Measurements from ENCODE around the gene PKP2.

The PKP2 gene

GRCh38 chr12:32921397-32921796, 24.8 kb upstream of the PKP2 start:
- Histone ChIP-seq H3K4me3 (ENCODE audit: low read length) (no peak overlapping the region), H3K36me3 (ENCODE audit: control insufficient read depth, low read length) (no peaks in the 10 kb centered on the region), H3F3A (ENCODE audit: control insufficient read depth, insufficient read depth) (no peaks in the 10 kb centered on the region), H3K4me2 (ENCODE audit: low read length) (no peak overlapping the region), H3K9me2 (replicated peaks; ENCODE audit: control insufficient read depth, low read length) (no peaks in the 10 kb centered on the region), H3K4me1 (ENCODE audit: control insufficient read depth, low read length) (no peaks in the 10 kb centered on the region), H4K20me1 (ENCODE audit: control insufficient read depth, insufficient read depth, low read depth, low read length) (no peaks in the 10 kb centered on the region), H3K27me3 (ENCODE audit: control insufficient read depth, low read length) (no peaks in the 10 kb centered on the region), H3K79me2 (ENCODE audit: control insufficient read depth, low read length) (no peaks in the 10 kb centered on the region), H3K9me3 (ENCODE audit: control insufficient read depth, insufficient read depth, low read length) (no peaks in the 10 kb centered on the region), H3K27ac (ENCODE audit: low read depth, low read length) (no peak overlapping the region)
- TF ChIP-seq CTCF (IDR thresholded peaks at IDR 0.05; ENCODE audit: low read depth, low read length, poor library complexity, severe bottlenecking) (no peak), EZH2phosphoT487 (IDR thresholded peaks at IDR 0.05; ENCODE audit: borderline replicate concordance, low read length) (no peak)

DNA sequence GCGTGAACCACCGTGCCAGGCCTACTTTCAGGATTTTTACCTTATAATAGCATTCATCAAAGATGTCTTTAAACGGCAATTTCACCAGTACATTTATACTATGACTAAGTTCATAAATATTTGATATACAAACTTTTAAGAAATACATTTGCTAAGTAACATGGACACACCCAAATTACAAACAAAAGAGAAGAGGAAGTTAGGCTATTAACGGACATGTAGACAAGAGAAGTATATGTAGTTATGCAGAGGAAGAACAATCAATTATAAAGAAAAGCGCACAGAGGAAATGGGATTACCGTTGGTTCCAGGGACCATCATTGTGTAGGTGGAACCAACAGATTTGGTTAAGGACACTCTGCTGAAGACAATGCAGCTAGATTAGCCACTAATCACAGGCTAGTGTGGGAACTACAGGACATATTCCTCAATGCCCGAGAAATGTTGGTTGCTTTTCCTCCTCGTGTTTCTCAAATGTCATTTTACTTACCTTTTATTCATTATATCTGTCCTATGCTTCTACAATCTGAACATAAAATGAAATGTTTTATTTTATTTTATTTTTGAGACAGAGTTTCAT, 24.0 kb upstream of the PKP2 start:
- Histone ChIP-seq H3K4me3 (ENCODE audit: low read length) (no peak overlapping the region), H3K9me3 (ENCODE audit: control insufficient read depth, insufficient read depth, low read length) (no peaks in the 10 kb centered on the region), H3K4me2 (ENCODE audit: low read length) (no peak overlapping the region), H3K9me2 (replicated peaks; ENCODE audit: control insufficient read depth, low read length) (no peaks in the 10 kb centered on the region), H3K27ac (ENCODE audit: low read depth, low read length) (no peak overlapping the region), H3K79me2 (ENCODE audit: control insufficient read depth, low read length) (no peaks in the 10 kb centered on the region), H4K20me1 (ENCODE audit: control insufficient read depth, insufficient read depth, low read depth, low read length) (no peaks in the 10 kb centered on the region), H3K27me3 (ENCODE audit: control insufficient read depth, low read length) (no peaks in the 10 kb centered on the region), H3K4me1 (ENCODE audit: control insufficient read depth, low read length) (no peaks in the 10 kb centered on the region), H3K36me3 (ENCODE audit: control insufficient read depth, low read length) (no peaks in the 10 kb centered on the region), H3F3A (ENCODE audit: control insufficient read depth, insufficient read depth) (no peaks in the 10 kb centered on the region)
- TF ChIP-seq CTCF (IDR thresholded peaks at IDR 0.05; ENCODE audit: low read depth, low read length, poor library complexity, severe bottlenecking) (no peak), EZH2phosphoT487 (IDR thresholded peaks at IDR 0.05; ENCODE audit: borderline replicate concordance, low read length) (no peak)

DNA sequence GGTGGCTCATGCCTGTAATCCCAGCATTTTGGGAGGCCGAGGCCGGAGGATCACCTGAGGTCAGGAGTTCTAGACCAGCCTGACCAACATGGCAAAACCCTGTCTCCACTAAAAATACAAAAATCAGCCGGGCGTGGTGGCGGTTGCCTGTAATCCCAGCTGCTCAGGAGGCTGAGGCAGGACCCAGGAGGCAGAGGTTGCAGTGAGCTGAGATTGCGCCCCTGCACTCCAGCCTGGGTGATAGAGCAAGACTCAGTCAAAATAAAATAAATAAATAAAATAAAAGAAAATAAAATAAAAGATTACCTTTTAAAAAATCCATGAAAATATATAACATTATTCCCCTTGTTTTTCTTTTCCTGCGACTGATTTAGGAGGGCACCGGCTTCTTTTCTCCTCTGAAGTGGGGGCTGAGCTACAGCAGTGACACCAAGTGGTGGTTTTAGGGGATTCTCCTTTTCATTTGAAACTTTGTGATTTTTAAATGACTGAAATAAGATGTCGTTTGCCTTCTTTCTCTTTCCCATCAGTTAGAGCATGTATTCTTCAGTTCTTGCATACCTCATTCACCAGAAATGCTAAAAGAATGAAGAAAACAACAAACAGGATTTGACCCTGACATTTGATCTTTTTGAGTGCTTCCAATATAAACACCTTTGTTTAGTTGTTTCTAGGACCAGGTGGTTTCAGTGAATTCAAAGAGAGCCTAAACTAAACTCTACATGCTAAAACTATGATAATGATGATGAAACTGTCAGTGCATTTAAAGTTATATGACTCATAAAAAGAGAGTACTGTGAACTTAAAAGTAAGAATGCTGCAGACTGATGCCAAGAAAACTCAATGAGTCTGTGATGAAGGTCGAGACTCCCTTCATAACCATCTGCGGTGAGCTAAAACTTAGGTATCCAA, 22.6 kb upstream of the PKP2 start:
- H3K4me2 ChIP-seq (ENCODE audit: low read length): no peak overlapping the region
- H3K27ac ChIP-seq (ENCODE audit: low read depth, low read length): no peak overlapping the region
- no peaks in the 10 kb centered on the region for H3K4me1 ChIP-seq (ENCODE audit: control insufficient read depth, low read length)
- no peaks in the 10 kb centered on the region for H3K27me3 ChIP-seq (ENCODE audit: control insufficient read depth, low read length)
- no peak overlapping the region for H3K4me3 ChIP-seq (ENCODE audit: low read length)
- TF ChIP-seq EZH2phosphoT487 (IDR thresholded peaks at IDR 0.05; ENCODE audit: borderline replicate concordance, low read length) (no peak), CTCF (IDR thresholded peaks at IDR 0.05; ENCODE audit: low read depth, low read length, poor library complexity, severe bottlenecking) (peak; percentile 46)
- no peaks in the 10 kb centered on the region for H3F3A ChIP-seq (ENCODE audit: control insufficient read depth, insufficient read depth)
- no peaks in the 10 kb centered on the region for H3K79me2 ChIP-seq (ENCODE audit: control insufficient read depth, low read length)
- no peaks in the 10 kb centered on the region for H3K36me3 ChIP-seq (ENCODE audit: control insufficient read depth, low read length)
- H3K9me3 ChIP-seq (ENCODE audit: control insufficient read depth, insufficient read depth, low read length): no peaks in the 10 kb centered on the region
- H3K9me2 ChIP-seq (replicated peaks; ENCODE audit: control insufficient read depth, low read length): no peaks in the 10 kb centered on the region
- H4K20me1 ChIP-seq (ENCODE audit: control insufficient read depth, insufficient read depth, low read depth, low read length): no peaks in the 10 kb centered on the region
